Breast epithelium (tissue), 3 donors: ENCODE data around the gene GPATCH1.

Source experiments
- CTCF ChIP-seq, 3 donors: fragments of 450-650 bp; IDR thresholded peaks; one replicate each; pipeline ENCODE4 v1.5.1; 2016 to 2017; ENCODE audit warnings: antibody characterized with exemption in 3 of 3, mild to moderate bottlenecking in 3 of 3, moderate library complexity in 3 of 3
- POLR2A ChIP-seq: fragments of 450-650 bp; IDR thresholded peaks from one replicate; pipeline ENCODE4 v1.6.1; 2016; ENCODE audit warnings: antibody characterized with exemption, mild to moderate bottlenecking, moderate library complexity

DNA sequence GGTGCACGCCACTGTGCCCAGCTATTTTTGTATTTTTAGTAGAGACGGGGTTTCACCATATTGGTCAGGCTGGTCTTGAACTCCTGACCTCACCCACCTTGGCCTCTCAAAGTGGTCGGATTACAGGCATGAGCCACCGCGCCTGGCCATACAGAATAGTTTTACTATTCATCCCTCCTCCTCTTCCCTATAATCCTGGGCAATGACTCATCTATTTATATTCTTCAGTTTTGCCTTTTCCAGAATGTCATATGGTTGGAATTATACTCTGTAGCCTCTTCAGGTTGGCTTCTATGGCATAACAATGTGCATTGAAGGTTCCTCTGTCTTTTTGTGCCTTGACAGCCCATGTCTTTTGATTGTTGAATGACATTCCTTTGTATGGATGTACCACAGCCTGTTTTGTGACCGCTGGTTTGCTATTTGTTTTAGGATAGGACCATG lies 91.0 kb downstream of the GPATCH1 start:
- no peak for TF ChIP-seq CTCF (IDR thresholded peaks at IDR 0.05)
- no peak for TF ChIP-seq POLR2A
